Measurements from ENCODE around the gene GRIK5. TPM values are rescaled to one million over a fixed set of nuclear protein-coding genes. Genes with fewer than 3 reads are reported as not detected.
A peak's percentile ranks its signal among the peaks of the same experiment; 100 is the strongest.
"Not testable (repeated sequence)": the region's sequence is repeated elsewhere in the genome, so short reads cannot be mapped to it uniquely, and the experiment has no call there.

GRIK5 gene
- total RNA-seq, 1 experiment from 2014 or later = not detected

GRCh38 chr19:42034640-42035391, 35.2 kb downstream of the GRIK5 start:
- in situ Hi-C loops (cut with HindIII; ENCODE audit: low pct_unique_long_range_greater_than_20kb, low sequenced_read_pairs) = not testable (repeated sequence)

GRCh38 chr19:42033413-42033812, 36.6 kb downstream of the GRIK5 start:
- DNase-seq (ENCODE audit: low read depth) = no peak
- in situ Hi-C loops (cut with HindIII; ENCODE audit: low pct_unique_long_range_greater_than_20kb, low sequenced_read_pairs) = no loop called here

More at GRCh38 chr19:42034640-42035391, 35.2 kb downstream of the GRIK5 start:
- peak; percentile 91 for DNase-seq (ENCODE audit: low read depth)

GRCh38 chr19:42032431-42032830, 37.6 kb downstream of the GRIK5 start:
- DNase-seq (ENCODE audit: low read depth) = peak; percentile 97
- in situ Hi-C loops (cut with HindIII; ENCODE audit: low pct_unique_long_range_greater_than_20kb, low sequenced_read_pairs) = no loop called here

- no peak for DNase-seq (ENCODE audit: low read depth)
- in situ Hi-C loops (cut with HindIII; ENCODE audit: low pct_unique_long_range_greater_than_20kb, low sequenced_read_pairs) = no loop called here
These were observed 39.2 kb downstream of the GRIK5 start for GRCh38 chr19:42030645-42031440.

- no peak for DNase-seq (ENCODE audit: low read depth)
- in situ Hi-C loops (cut with HindIII; ENCODE audit: low pct_unique_long_range_greater_than_20kb, low sequenced_read_pairs) = no loop called here
These were observed 41.4 kb downstream of the GRIK5 start for GRCh38 chr19:42028304-42029216.

- in situ Hi-C loops (cut with HindIII; ENCODE audit: low pct_unique_long_range_greater_than_20kb, low sequenced_read_pairs) = no loop called here
- DNase-seq (ENCODE audit: low read depth) = no peak
These were observed 45.3 kb downstream of the GRIK5 start for GRCh38 chr19:42024622-42025111.

GRCh38 chr19:42023943-42024260, 46.1 kb downstream of the GRIK5 start:
- in situ Hi-C loops (cut with HindIII; ENCODE audit: low pct_unique_long_range_greater_than_20kb, low sequenced_read_pairs) = no loop called here
- no peak for DNase-seq (ENCODE audit: low read depth)

- DNase-seq (ENCODE audit: low read depth) = no peak
- in situ Hi-C loops (cut with HindIII; ENCODE audit: low pct_unique_long_range_greater_than_20kb, low sequenced_read_pairs) = no loop called here
These were observed 46.7 kb downstream of the GRIK5 start for GRCh38 chr19:42023121-42023942.

GRCh38 chr19:42022616-42023015, 47.4 kb downstream of the GRIK5 start:
- no peak for DNase-seq (ENCODE audit: low read depth)

GRCh38 chr19:42021185-42021584, 48.8 kb downstream of the GRIK5 start:
- DNase-seq (ENCODE audit: low read depth) = no peak
- in situ Hi-C loops (cut with HindIII; ENCODE audit: low pct_unique_long_range_greater_than_20kb, low sequenced_read_pairs) = no loop called here

More at GRCh38 chr19:42022616-42023015, 47.4 kb downstream of the GRIK5 start:
- in situ Hi-C loops (cut with HindIII; ENCODE audit: low pct_unique_long_range_greater_than_20kb, low sequenced_read_pairs) = no loop called here

GRCh38 chr19:42018503-42019193, 51.4 kb downstream of the GRIK5 start:
- in situ Hi-C loops (cut with HindIII; ENCODE audit: low pct_unique_long_range_greater_than_20kb, low sequenced_read_pairs) = no loop called here
- DNase-seq (ENCODE audit: low read depth) = no peak

- no peak for DNase-seq (ENCODE audit: low read depth)
- in situ Hi-C loops (cut with HindIII; ENCODE audit: low pct_unique_long_range_greater_than_20kb, low sequenced_read_pairs) = no loop called here
These were observed 53.0 kb downstream of the GRIK5 start for GRCh38 chr19:42017040-42017439.

GRCh38 chr19:42012747-42013146, 57.3 kb downstream of the GRIK5 start:
- DNase-seq (ENCODE audit: low read depth) = not testable (repeated sequence)

GRCh38 chr19:42010245-42011126, 59.5 kb downstream of the GRIK5 start:
- in situ Hi-C loops (cut with HindIII; ENCODE audit: low pct_unique_long_range_greater_than_20kb, low sequenced_read_pairs) = no loop called here
- no peak for DNase-seq (ENCODE audit: low read depth)

More at GRCh38 chr19:42012747-42013146, 57.3 kb downstream of the GRIK5 start:
- in situ Hi-C loops (cut with HindIII; ENCODE audit: low pct_unique_long_range_greater_than_20kb, low sequenced_read_pairs) = not testable (repeated sequence)

GRCh38 chr19:42006569-42006968, 63.4 kb downstream of the GRIK5 start:
- in situ Hi-C loops (cut with HindIII; ENCODE audit: low pct_unique_long_range_greater_than_20kb, low sequenced_read_pairs) = no loop called here
- DNase-seq (ENCODE audit: low read depth) = no peak

- no peak for DNase-seq (ENCODE audit: low read depth)
- in situ Hi-C loops (cut with HindIII; ENCODE audit: low pct_unique_long_range_greater_than_20kb, low sequenced_read_pairs) = no loop called here
These were observed 64.5 kb downstream of the GRIK5 start for GRCh38 chr19:42005504-42005903.

Measured in Caki2 (cell line).